Ectodermal cell (in vitro differentiated cells): ENCODE data around the gene GSDMA. TPM values are rescaled to one million over a fixed set of nuclear protein-coding genes. Genes with fewer than 3 reads are reported as not detected.

ENCODE experiments used
- H3K27ac ChIP-seq: 2 replicates; pipeline ENCODE4 v1.7.0; 2013; ENCODE audit warnings: mild to moderate bottlenecking, low read depth, low read length; ENCODE audit not compliant: insufficient read depth, poor library complexity, severe bottlenecking
- H3K27me3 ChIP-seq: 2 replicates; pipeline ENCODE4 v1.7.0; 2013; ENCODE audit warnings: mild to moderate bottlenecking, low read length; ENCODE audit not compliant: insufficient read depth, control insufficient read depth, poor library complexity, severe bottlenecking
- H3K36me3 ChIP-seq: one replicate; pipeline ENCODE4 v1.7.0; 2013; ENCODE audit warnings: low read length; ENCODE audit not compliant: control insufficient read depth, insufficient read depth
- H3K4me1 ChIP-seq: one replicate; pipeline ENCODE4 v1.7.0; 2013; ENCODE audit warnings: low read length; ENCODE audit not compliant: control insufficient read depth, insufficient read depth
- H3K4me3 ChIP-seq: 2 replicates; pipeline ENCODE4 v1.7.0; 2013; ENCODE audit warnings: low read depth, low read length, control low read depth; ENCODE audit not compliant: insufficient read depth
- H3K9me3 ChIP-seq: 2 replicates; pipeline ENCODE4 v1.7.0; 2013; ENCODE audit warnings: mild to moderate bottlenecking, low read length, moderate library complexity; ENCODE audit not compliant: control insufficient read depth
- WGBS, 2 experiments: methylation state at CpG; one replicate each; pipeline ENCODE4 v1.1.7; 2013; ENCODE audit warnings: missing lambda C conversion rate in 2 of 2; 5-methylcytosine and 5-hydroxymethylcytosine counted together
- polyA plus RNA-seq, 4 experiments: library from polyadenylated mRNA; stranded (reverse); fragments of 50-300 nt; gene quantifications; one replicate each; pipeline ENCODE4 v1.2.3, GENCODE V29; 2013

Gene GSDMA, protein sequence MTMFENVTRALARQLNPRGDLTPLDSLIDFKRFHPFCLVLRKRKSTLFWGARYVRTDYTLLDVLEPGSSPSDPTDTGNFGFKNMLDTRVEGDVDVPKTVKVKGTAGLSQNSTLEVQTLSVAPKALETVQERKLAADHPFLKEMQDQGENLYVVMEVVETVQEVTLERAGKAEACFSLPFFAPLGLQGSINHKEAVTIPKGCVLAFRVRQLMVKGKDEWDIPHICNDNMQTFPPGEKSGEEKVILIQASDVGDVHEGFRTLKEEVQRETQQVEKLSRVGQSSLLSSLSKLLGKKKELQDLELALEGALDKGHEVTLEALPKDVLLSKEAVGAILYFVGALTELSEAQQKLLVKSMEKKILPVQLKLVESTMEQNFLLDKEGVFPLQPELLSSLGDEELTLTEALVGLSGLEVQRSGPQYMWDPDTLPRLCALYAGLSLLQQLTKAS
- not detected for polyA plus RNA-seq (2013, experiment 1 of 4)
- not detected for polyA plus RNA-seq (2013, experiment 2 of 4)
- not detected for polyA plus RNA-seq (2013, experiment 3 of 4)
- polyA plus RNA-seq (2013, experiment 4 of 4) = not detected

DNA sequence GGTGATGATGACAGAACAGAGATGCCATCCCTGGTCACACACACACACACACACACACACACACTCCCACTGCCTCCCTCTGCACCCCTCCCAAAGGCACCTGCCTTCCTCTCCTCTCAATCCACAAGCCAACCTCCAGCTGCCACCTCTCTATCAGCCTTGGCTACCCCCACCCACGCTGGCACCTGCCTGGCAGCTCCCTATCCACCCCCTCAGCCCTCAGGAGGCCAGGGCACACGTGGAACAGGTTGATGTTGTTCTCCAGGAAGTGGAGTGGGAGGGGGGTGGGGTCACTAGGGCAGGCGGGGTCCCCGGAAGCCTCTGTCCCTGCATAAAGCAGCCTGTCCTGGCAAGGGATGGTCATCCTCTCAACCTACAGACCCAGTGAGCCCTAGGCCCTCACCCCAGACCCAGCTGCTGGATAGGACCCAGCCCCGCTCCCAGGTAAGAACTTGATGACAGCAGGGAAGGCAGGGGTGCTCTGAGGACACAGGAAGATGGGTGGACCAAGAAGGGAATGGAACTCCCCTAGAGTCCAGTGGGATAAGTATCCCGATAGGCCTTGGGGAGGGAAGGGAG, at the start of gene GSDMA:
Gene GSDMA, plus strand, starts transcription at position 363 of the 579 bp plus-strand sequence. CDS start 2,684 bp downstream, outside the sequence.
- no peaks in the 10 kb centered on the region for H3K27me3 ChIP-seq
- no peaks in the 10 kb centered on the region for H3K4me1 ChIP-seq
- WGBS, 2 experiments = 78 to 82% methylated on average over 6 of the region's 6 CpGs
- H3K36me3 ChIP-seq = no peaks in the 10 kb centered on the region
- H3K27ac ChIP-seq = no peak within 1 kb of the TSS
- no peaks in the 10 kb centered on the region for H3K9me3 ChIP-seq
- H3K4me3 ChIP-seq = no peak within 1 kb of the TSS

DNA sequence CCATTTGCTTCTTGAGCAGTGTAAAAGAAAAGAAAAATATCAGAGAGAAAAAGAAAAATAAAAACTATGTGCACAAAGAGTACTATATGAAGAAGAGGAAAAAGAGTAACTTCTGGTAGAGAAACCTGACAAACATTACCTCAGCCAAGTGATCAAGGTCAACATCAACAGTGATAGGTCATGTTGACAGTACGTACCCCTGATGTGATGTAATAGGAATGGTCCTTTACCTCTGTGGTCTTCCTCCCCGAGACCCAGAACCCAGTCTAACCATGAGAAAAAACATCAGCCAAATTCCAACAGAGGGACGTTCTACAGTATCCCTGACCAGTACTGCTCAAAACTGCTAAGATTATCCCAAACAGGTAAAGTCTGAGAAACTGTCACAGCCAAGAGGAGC, 48.8 kb upstream of the GSDMA start:
- Histone ChIP-seq H3K36me3 (no peaks in the 10 kb centered on the region), H3K4me3 (no peak overlapping the region), H3K9me3 (no peaks in the 10 kb centered on the region), H3K4me1 (no peaks in the 10 kb centered on the region), H3K27ac (no peak overlapping the region), H3K27me3 (no peaks in the 10 kb centered on the region)
- 95 to 96% methylated on average over 2 to 3 of the region's 3 CpGs for WGBS, 2 experiments

DNA sequence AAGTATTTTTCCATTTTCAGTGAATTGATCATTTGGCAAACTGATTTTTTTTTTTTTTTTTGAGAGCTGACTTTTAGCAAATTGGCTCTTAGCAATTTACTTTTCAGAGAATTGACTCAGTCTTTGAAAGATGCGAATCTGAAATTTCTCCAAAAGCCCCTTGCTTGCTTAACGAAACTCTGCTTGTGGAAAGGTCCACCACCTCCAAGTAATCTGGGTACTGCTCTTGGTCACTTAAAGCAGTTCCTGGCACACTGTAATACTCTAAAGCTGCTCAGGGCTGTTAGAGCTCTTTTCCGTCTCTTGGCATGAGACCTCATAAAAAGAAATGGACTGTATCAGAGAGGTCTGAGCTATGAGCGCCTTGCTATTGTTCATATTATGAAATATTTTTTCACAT, 47.2 kb upstream of the GSDMA start:
- Histone ChIP-seq H3K27me3 (no peaks in the 10 kb centered on the region), H3K9me3 (no peaks in the 10 kb centered on the region), H3K4me1 (no peaks in the 10 kb centered on the region), H3K4me3 (no peak overlapping the region), H3K27ac (no peak overlapping the region), H3K36me3 (no peaks in the 10 kb centered on the region)
- 87 to 97% methylated on average over 3 of the region's 4 CpGs for WGBS, 2 experiments

DNA sequence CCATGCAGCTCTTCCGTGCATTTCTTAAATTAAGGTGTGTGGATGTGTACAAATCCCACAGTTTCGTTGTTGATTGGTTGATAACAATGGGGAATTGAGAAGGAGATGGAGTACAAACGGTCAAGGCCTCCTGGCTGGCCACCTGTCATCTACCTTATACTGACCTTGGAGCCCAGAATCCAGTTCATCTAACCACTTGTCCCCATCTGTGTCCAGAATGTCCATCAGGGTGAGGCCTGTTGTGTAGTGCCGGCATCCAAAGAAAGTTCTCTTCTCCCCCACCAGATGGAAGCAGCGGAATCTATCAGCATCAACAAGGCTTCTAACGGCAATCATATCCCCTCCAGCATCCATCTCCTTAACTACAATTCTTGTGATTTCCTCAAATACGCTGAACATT, 45.9 kb upstream of the GSDMA start:
- WGBS, 2 experiments = 87 to 91% methylated on average over 6 to 7 of the region's 7 CpGs
- no peaks in the 10 kb centered on the region for H3K27me3 ChIP-seq
- no peaks in the 10 kb centered on the region for H3K4me1 ChIP-seq
- no peaks in the 10 kb centered on the region for H3K9me3 ChIP-seq
- no peaks in the 10 kb centered on the region for H3K36me3 ChIP-seq
- no peak overlapping the region for H3K27ac ChIP-seq
- no peak overlapping the region for H3K4me3 ChIP-seq

DNA sequence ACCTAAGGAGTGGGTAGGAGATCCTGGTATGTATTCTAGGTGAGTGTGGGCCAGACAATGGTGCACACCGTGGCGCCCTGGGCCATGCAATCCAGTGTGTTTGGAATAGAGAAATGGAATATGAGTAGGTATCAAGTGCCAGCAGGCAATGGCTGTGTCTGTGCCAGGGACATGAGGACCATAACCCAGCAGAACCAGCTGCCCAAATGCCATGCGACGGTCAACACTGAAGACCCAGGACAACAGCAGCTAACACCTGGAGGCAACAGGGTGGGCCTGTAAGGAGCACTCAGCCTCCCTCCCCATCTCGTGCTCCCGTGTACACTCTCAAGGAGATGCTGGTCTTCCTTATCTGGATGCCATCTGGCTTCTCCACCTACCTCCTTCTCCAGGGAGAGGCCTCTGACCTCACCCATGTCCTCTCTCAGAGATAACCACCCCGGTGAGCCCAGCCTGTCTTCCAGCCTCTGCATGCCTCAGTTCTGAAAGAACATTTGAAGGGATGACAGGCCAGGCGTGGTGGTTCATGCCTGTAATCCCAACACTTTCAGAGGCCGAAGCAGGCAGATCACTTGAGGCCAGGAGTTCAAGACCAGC, 43.6 kb upstream of the GSDMA start:
- H3K27me3 ChIP-seq = no peaks in the 10 kb centered on the region
- peaks cover 6% of the 10 kb centered on the region for H3K36me3 ChIP-seq
- H3K4me3 ChIP-seq = no peak overlapping the region
- H3K4me1 ChIP-seq = peaks cover 2% of the 10 kb centered on the region
- H3K27ac ChIP-seq = no peak overlapping the region
- 93 to 97% methylated on average over 9 of the region's 9 CpGs for WGBS, 2 experiments
- no peaks in the 10 kb centered on the region for H3K9me3 ChIP-seq

DNA sequence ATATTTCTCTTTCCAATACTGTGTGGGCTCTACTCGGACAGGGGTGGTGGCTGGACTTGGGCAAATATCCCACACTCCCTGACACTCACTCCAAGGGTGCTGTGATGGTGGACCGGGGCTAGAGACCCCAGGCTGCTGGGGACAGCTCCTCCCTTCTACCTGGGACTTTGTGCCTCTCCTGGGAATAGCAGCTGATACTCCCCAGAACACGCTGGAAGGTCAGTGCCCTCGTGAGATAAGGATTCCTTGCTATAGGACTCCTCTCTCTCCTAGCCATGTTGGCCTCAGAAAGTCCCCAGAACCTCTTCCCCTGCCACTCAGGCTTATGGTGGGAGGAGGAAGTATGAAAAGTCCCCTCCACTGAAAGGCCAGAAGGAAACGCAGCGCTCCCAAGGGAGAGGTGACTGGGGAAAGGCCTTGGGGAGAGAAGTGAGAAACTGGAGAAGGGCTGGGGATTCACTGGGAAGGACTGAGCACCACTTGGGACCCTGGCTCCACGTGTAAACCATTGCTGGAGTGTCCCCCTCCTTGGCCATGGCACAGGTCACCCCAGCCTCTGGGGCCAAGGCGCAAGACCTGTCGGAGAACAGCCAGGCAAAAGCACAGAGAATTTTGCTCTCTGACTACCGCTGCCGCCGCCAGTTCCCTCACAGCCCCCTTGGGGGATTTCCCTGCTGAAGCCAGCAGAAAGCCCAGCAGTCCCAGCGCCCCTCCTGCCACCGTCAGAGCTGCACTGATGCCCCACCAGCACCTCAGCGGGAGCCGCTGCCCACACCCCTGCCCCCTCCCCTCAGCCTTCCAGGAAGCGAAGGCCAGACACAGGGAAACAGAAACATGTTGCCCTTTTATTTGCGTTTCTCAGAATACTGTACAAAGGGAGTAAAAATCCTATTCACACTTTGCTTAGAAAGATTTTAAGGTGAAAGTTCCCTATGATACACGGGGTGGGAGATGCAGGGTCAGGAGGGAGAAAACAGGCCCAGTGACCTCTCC, 42.3 kb upstream of the GSDMA start:
- Histone ChIP-seq H3K36me3 (peaks cover 6% of the 10 kb centered on the region), H3K27me3 (no peaks in the 10 kb centered on the region), H3K4me3 (no peak overlapping the region), H3K27ac (no peak overlapping the region), H3K9me3 (no peaks in the 10 kb centered on the region), H3K4me1 (peaks cover 14% of the 10 kb centered on the region)
- 88 to 91% methylated on average over 19 of the region's 19 CpGs for WGBS, 2 experiments

DNA sequence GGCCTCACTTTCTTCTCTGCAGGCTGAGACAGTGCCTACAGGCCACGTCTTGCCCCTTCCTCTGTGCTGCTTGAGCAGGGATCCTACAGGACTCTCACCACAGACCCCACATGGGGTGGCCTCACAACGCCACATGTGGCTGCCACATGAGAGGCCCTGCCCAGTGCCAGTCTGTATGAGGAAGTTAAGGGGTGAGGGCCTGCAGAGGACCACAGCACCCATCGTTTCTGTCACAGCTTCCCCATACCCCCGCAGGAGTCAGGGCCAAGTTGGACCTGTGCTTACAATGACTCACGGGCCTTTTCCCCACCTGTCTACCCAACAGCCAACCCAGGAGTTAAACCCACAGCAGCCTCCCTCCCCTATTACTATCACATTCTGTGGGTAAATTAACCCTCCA, 41.5 kb upstream of the GSDMA start:
- peaks cover 22% of the 10 kb centered on the region for H3K4me1 ChIP-seq
- no peak overlapping the region for H3K4me3 ChIP-seq
- H3K27ac ChIP-seq = no peak overlapping the region
- H3K9me3 ChIP-seq = no peaks in the 10 kb centered on the region
- WGBS, 2 experiments = 95% methylated on average over 5 of the region's 5 CpGs
- H3K36me3 ChIP-seq = peaks cover 6% of the 10 kb centered on the region
- H3K27me3 ChIP-seq = no peaks in the 10 kb centered on the region

DNA sequence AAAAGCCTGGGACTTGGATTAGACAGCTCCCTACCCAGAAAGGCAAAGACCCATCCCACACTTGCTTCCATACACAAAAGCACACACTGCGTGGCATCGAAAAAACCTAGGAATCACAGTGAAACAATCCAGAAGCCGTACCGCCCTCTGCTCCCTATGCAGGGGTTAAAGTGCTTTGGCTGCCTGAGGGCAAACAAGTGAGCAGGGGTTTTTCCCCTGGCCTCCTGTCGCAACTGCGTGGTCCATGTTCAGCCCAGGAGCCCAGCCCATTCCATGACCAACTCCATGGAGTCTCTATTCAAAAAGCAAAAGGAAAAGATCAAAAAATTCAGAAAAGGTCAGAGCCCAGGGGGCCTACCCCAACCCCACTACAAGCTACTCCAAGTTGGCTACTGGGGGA, 40.8 kb upstream of the GSDMA start:
- WGBS, 2 experiments = 94% methylated on average over 6 of the region's 6 CpGs
- Histone ChIP-seq H3K27me3 (no peaks in the 10 kb centered on the region), H3K4me1 (peaks cover 26% of the 10 kb centered on the region), H3K4me3 (no peak overlapping the region), H3K9me3 (no peaks in the 10 kb centered on the region), H3K36me3 (peaks cover 6% of the 10 kb centered on the region), H3K27ac (no peak overlapping the region)

DNA sequence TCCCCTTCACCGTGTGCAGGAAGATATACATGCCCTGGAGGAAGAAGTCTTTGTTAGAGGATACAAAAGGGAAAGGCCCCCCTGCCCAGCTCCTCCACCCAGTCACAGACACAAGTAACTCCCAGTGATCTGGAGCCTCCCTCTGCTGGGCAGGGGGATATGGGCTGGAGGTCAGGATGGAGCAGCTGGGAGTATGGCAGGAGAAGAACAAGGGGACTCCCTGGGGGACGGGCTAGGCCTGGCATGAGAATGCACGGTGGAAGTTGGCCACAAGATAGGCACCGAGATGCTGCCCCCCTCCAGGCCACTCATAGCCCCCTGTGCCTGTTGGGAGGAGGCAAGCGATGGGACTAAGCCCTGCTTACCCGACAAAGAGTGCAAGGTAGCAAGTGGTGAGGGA, 39.6 kb upstream of the GSDMA start:
- Histone ChIP-seq H3K4me3 (no peak overlapping the region), H3K9me3 (no peaks in the 10 kb centered on the region), H3K36me3 (peaks cover 6% of the 10 kb centered on the region), H3K27ac (no peak overlapping the region), H3K27me3 (no peaks in the 10 kb centered on the region), H3K4me1 (peaks cover 26% of the 10 kb centered on the region)
- 93 to 94% methylated on average over 6 of the region's 6 CpGs for WGBS, 2 experiments
